ENCODE results near the gene EDRF1.

- TF ChIP-seq, protein P1, sequence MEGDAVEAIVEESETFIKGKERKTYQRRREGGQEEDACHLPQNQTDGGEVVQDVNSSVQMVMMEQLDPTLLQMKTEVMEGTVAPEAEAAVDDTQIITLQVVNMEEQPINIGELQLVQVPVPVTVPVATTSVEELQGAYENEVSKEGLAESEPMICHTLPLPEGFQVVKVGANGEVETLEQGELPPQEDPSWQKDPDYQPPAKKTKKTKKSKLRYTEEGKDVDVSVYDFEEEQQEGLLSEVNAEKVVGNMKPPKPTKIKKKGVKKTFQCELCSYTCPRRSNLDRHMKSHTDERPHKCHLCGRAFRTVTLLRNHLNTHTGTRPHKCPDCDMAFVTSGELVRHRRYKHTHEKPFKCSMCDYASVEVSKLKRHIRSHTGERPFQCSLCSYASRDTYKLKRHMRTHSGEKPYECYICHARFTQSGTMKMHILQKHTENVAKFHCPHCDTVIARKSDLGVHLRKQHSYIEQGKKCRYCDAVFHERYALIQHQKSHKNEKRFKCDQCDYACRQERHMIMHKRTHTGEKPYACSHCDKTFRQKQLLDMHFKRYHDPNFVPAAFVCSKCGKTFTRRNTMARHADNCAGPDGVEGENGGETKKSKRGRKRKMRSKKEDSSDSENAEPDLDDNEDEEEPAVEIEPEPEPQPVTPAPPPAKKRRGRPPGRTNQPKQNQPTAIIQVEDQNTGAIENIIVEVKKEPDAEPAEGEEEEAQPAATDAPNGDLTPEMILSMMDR (IDR thresholded peaks at IDR 0.05): no peak
- TF ChIP-seq POLR2A (IDR thresholded peaks at IDR 0.05): no peak
Observed at GRCh38 chr10:125708971-125709503, 10.5 kb upstream of the EDRF1 start.
